ENCODE data around the gene MXD3.
A peak's percentile ranks its signal among the peaks of the same experiment; 100 is the strongest.

Gene MXD3

DNA sequence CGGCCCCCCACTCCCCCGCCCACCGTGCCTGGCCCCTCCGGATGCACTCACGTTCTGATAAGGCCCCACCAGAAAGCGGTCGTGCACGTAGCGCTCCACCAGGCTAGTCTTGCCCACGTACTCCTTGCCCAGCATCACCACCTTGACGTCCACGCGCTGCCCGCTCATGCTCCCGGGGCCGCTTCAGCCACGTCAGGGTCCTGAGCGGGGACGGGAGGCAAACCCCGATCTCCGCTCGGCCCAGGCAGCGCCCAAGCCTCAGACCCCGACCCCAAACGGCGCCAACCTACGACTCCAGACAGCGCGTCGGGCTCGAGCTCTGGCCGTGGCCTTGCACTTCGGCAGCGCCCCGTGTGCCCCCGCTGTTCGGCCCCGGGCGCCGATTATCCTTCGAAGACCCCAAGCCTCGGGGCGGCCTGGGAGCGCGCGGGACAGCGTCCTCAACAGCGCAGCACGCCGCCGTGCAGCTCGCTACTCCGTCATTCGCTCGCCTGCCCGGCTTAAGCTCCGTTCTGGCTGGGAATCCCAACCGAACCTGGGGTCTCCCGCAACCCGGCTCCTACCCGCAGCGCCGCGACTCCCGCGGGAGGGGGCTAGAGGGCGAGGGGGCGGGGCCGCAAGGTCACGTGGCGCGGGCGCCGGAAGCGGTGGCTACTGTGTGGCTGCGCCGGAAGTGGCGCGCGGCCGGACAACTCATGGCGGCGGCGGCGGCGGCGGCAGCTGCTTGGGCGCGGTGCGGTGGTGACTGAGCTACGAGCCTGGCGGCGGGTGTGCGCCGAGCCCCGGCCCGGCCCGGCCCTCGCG lies 8.4 kb downstream of the MXD3 start, which contains the start of the genes PRELID1 and RAB24:
TSS of gene PRELID1 (plus strand) at position 679 of the 804 bp plus-strand sequence. CDS start 187 bp downstream, outside the sequence.
TSS of gene RAB24 (minus strand) at position 599 of the 804 bp plus-strand sequence. CDS start at position 168, 431 bp downstream.
- peak; percentile 52 for DNase-seq (ENCODE audit: low read depth)

DNA sequence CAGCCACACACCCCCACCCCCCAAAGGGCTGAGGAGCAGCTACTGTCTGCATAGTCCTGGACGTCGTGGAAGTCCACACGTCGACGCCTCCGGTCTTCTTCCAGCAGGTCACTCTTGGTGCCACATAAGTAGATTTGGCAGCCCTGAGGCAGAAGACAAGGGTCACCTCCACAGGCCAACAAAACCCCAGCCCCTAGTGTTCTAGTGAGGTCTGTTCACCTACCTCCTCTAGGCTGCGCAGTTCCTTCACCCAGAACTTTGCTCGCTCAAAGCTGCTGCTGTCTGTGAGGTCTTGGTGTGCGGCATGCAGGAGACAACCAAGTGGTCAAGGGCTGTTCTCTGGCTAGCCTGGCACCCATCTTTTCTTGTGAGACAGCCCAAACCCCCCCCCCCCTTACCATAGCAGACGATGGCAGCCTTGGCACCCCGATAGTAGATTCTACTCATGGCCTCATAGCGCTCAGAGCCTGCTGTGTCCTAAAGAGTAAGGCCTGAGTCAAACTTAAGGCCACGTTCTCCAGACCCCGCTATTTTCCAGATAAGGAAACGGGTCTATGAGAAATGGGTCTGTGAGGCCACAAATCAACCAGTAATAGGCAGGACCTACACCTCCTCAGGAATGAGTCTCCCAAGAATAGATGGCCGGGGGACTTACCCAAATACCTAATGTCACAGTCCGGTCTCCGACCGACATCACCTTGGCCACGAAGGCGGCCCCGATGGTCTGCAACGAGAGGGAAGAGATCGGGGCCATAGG lies 9.2 kb downstream of the MXD3 start:
- no peak for DNase-seq (ENCODE audit: low read depth)

DNA sequence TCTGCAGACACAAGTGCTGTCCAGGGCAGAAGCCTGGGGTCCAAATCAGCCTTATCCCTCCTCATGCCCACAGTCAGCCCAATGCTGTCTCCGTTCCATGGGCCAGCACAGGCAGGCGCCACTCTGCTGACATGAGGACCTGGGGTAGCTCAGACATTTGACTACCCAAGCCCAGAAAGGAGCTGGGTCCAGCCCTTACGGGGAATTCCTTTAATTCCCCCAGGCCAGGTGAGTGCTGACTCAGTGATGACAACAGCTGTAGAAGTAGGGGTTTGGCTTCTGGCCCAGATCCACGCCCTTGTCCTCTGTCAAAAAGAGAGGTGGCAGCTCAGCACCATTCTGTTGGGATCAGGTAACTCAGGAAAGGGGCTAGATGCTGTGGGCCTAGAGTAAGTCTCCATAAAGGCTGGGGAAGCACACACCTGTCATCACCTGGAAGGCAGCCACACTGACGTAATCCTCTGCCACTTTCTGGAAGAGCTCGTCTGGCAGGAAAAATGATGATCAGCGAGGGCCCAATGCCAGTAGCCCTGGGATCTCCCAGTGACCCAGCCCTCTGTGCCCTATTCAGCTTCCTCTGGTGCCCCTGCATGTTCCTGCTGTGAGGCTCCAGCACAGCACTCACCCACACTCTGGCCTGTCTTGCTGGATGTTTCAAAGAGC lies 10.1 kb downstream of the MXD3 start:
- DNase-seq (ENCODE audit: low read depth) = no peak

DNA sequence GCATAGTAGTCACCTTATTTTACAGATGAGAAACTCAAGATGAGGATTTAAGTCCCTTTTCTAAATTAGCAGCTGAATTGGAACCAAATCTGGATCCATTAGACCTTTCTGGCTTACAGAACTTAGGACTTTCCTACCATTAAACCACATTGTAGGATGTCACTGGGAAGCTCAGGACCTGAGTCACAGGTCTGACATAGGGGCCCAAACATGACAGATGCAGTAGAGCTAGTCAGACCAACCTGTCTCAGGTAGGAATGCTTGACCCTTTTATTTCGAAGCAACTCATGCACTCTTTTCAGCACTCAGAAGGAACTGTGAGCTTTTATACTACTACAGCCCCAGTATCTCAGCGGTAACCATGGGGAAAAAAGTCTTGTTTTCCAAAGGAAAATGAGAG lies 10.7 kb downstream of the MXD3 start:
- no peak for DNase-seq (ENCODE audit: low read depth)

DNA sequence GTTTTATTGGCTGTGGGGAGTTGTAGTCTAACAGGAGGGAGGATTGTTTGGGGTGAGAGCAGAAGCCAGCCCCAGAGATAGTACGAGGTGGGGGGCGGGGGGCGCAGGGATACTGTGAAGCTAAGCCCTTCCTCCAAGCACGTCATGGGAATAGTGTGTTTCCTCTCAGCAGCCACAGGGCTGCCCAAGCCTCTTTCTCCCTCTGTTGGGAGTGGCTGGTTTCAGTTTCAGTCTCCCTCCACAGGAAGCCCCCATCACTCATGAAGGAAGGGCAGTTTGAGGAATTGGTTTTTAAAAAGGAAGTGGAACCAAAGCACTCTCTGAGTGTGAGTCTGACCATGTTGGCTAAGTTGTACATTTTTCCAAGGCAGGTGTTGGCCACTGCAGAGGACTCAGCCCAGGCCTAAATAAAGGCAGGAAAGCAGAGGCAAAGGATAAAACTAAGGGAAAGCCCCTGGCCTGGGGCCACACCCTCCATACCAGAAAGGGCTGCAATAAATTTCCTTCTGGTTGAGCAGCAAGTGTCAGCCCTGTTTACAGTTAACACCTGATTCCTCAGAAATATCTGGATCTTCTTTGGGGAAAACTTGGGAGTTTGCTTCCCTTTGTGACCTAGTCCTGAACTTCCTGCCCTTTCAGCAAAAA lies 11.3 kb downstream of the MXD3 start:
- no peak for DNase-seq (ENCODE audit: low read depth)

DNA sequence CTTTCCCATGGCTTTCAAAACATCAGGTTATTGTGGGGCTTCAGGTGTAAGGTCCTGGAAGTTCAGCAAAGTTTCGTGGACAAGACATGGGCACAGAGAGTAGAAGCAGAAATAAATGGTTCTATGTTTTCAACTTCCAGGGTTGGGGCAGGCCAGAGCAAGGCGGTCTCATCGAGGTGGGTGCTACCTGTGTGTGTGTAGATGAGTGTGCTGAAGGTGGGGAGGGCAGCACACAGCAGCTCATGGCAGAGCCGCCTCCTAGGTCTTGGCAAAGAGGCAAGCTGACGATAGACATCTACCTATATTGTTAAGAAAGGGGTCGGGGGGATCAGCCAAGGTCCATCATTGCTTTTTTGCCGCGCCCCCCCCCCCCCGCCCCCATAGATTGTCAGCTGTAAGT lies 12.0 kb downstream of the MXD3 start:
- no peak for DNase-seq (ENCODE audit: low read depth)

DNA sequence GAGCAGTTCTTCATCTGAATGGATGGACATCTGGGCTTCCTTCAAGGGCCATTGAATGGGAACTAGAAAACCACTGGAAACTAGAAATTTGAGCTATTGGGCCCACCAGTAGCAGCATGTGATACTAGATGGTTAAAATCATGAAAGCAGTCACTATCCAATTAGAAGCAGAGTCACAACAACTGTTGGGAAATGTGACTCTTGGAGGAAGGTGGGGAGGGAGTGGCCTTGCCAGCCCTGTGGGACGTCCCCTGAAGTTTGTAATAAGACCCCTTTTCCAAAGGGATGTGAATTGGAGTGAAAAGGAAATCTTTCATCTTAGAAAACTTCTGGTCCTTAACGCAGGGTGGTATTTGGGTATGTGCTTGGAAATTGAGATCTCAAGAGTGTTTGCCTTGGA lies 13.8 kb downstream of the MXD3 start:
- DNase-seq (ENCODE audit: low read depth) = no peak

DNA sequence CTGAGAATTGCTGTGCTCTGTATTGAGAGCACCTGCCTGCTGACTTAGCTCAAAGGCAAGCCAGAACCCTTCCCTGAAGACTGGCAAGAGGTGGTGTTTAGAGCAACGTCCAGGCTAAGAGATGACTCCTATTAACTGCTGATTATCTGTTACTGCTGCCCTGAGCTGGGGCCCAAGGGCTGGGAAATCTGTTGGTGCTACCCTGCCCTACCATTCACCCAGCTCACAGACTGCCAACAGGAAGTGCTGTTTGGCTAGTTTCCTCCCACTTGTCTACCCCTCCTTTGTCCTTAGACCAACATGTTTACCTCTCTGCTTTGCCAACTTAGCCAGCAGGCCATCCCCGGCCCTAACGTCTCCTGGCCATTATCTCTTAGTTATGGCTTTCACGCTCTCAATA lies 15.1 kb downstream of the MXD3 start:
- no peak for DNase-seq (ENCODE audit: low read depth)

DNA sequence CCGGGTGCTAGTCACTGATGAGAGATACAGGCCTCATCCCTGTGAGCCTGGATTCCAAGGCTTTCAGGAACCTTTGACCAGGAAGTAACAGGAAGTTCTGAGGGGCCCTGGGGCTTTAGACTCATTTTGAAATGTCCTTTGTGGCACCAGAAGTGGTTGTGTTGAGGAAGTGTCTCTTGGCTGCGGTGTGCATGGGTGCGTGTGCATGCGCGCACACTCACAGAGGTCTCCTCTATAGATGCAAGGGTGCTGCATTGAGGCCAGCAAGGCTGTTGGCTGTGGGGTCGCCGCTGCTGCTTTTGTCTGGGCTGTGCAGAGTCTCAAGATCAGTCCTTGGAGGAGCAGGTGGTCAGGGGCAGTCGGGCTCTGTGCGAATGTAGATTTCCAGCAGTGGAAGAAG lies 15.8 kb downstream of the MXD3 start:
- no peak for DNase-seq (ENCODE audit: low read depth)

DNA sequence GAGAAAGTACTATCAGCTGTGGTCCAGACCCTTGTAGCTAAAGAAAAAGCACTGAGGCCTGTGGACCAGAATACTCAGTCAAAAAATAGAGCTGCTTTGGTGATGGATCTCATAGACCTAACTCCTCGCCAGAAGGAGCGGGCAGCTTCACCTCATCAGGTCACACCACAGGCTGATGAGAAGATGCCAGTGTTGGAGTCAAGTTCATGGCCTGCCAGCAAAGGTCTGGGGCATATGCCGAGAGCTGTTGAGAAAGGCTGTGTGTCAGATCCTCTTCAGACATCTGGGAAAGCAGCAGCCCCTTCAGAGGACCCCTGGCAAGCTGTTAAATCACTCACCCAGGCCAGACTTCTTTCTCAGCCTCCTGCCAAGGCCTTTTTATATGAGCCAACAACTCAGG lies 17.1 kb downstream of the MXD3 start:
- no peak for DNase-seq (ENCODE audit: low read depth)

DNA sequence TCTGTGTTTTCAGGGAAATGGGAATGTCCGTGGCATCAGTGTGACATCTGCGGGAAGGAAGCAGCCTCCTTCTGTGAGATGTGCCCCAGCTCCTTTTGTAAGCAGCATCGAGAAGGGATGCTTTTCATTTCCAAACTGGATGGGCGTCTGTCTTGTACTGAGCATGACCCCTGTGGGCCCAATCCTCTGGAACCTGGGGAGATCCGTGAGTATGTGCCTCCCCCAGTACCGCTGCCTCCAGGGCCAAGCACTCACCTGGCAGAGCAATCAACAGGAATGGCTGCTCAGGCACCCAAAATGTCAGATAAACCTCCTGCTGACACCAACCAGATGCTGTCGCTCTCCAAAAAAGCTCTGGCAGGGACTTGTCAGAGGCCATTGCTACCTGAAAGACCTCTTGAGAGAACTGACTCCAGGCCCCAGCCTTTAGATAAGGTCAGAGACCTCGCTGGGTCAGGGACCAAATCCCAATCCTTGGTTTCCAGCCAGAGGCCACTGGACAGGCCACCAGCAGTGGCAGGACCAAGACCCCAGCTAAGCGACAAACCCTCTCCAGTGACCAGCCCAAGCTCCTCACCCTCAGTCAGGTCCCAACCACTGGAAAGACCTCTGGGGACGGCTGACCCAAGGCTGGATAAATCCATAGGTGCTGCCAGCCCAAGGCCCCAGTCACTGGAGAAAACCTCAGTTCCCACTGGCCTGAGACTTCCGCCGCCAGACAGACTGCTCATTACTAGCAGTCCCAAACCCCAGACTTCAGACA lies 17.7 kb downstream of the MXD3 start:
- no peak for DNase-seq (ENCODE audit: low read depth)

DNA sequence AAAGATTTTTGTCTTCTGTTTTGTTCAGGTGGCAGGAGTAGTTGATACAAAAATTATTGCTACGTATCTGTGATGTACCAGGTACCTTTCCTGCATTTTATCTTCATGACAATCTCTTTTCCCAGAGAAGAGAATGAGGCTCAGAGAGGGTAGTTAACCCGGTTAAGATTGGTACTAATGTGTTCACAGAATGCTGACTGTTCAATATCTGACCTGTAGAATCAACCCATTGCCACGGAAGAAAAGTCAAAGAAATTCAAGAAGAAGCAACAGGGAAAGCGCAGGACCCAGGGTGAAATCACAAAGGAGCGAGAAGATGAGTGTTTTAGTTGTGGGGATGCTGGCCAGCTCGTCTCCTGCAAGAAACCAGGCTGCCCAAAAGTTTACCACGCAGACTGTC lies 20.0 kb downstream of the MXD3 start:
- DNase-seq (ENCODE audit: low read depth) = no peak

DNA sequence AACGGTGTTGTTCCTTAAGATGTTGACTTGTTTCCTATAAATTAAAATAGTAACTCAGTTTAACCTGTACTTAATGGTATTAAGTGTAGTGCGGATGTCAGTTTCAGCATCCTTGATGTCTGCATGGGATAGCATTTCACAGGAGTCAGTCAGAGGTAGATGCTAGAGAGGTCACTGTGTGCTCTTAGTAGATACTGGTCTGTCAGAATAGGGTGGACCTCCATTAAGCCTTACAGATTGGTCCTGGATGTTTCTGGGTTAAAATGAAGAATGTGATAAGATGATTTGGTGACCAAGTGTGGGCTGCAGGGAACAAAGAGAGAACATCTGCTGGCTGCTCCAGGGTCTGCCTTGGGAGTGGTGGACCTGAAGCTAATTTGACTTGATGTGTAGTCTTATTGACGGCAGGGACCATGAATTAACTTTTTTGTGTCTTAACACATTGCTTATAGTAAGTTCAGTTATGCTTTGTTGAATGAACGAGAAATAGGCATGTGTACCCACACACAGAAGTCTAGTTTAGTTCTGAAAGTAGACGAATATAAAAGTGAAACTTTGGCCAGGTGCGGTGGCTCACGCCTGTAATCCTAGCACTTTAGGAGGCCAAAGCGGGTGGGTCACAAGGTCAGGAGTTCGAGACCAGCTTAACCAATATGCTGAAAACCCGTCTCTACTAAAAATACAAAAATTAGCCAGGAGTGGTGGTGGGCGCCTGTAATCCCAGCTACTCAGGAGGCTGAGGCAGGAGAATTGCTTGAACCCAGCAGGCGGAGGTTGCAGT lies 20.7 kb downstream of the MXD3 start:
- DNase-seq (ENCODE audit: low read depth) = no peak

DNA sequence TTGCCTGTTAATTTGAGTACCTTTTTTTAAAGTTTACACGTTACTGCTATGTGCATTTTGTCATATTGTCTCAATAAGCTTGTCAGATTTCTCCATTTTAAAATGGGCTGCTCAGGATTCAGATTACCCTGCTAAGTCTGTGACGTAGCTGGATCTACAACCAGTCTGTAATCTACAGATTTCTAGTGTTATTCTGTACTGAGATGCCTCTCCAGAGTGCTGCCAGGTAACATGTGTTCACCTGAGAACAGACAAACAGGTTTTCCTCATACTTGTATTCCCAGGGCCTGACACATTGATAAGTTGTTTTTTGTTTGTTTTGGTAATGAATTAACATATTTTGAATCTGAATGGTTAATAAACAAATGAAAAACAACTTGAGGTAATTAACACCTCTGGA lies 23.5 kb downstream of the MXD3 start:
- DNase-seq (ENCODE audit: low read depth) = no peak

DNA sequence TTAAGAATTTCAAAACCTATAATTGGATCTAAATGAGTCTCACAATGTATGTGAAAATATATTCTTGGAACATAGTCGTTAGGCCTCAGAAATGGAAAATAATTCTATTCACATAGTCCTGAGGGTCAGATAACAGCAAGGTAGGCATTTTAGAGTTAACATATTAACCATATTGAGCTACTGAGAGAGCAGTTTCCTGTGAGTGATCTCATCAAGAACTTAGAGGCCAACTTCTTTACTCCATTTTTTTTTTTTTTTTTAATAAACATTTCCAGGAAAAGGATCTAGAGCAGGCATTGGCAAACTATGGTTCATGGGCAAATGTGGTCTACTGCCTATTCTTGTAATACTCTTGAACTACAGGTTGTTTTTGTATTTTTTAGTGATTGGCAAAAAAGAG lies 34.8 kb downstream of the MXD3 start:
- DNase-seq (ENCODE audit: low read depth) = no peak

DNA sequence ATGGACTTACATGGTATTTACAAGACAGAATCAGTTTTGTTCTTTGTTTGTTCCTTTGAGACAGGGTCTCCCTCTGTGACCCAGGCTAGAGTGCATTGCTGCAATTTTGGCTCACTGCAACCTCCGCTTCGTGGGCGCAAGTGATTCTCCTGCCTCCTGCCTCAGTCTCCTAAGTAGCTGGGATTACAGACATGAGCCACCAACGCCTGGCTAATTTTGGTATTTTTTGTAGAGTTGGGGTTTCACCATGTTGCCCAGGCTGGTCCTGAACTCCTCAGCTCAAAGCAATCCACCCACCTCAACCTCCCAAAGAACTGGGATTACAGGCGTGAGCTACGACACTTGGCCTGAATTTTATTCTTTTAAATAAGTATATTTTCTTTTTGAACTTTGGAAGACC lies 35.8 kb downstream of the MXD3 start:
- DNase-seq (ENCODE audit: low read depth) = no peak

DNA sequence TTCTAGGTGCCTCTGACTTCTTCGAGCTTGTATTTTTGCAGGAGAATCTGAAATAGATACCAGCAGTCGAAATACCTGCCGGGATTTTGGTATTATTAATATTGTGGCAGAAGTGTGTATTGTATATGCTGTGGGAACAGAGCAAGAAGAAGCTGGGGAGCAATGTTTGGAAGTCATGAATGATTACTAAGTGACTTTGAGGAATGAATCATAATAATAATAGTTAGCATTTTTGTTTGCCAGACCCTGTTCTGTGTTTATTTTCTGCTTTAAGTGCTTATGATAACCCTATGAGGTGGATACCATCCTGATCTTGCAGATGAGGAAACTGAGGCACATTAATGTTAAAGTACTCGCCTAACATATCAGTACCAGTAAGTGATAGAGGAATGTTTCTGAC lies 40.6 kb downstream of the MXD3 start:
- no peak for DNase-seq (ENCODE audit: low read depth)

DNA sequence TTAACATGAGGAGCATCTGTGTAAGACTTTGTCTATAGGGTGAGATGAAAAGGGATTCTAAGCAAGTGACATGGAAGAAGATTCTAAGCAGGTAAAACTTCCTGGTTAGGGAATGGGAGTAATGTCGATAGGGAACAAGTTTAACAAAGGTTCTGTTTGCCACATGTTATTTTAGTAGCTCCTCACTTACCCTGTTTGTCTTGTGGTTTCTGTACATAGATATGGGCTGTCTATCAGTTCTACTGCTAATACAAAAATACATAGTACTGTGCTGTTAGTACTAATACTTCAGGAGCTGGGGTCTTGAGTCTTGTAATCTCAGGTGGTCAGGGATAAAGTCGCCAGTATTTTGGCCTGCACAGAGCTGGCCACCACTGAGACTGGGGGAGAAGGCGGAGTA lies 41.0 kb downstream of the MXD3 start:
- no peak for DNase-seq (ENCODE audit: low read depth)

DNA sequence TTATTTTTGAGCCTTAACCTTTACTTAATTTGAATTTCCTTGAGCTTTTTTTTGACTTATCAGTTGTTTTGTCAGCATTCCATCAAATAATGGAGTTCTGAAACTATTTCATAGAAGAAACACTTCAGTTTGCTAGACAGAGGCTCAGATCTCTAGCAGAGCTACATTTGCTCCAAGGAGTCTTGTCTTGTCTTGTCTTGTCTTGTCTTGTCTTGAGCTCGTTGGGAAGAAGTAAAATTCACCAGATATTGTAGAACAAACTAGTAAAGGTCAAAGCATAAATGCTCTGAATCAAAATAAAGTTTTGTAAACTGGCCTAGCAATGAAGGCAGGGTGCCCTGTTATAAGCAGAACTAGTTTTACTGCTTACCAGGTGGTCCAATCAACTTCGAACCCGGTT lies 41.7 kb downstream of the MXD3 start:
- no peak for DNase-seq (ENCODE audit: low read depth)

DNA sequence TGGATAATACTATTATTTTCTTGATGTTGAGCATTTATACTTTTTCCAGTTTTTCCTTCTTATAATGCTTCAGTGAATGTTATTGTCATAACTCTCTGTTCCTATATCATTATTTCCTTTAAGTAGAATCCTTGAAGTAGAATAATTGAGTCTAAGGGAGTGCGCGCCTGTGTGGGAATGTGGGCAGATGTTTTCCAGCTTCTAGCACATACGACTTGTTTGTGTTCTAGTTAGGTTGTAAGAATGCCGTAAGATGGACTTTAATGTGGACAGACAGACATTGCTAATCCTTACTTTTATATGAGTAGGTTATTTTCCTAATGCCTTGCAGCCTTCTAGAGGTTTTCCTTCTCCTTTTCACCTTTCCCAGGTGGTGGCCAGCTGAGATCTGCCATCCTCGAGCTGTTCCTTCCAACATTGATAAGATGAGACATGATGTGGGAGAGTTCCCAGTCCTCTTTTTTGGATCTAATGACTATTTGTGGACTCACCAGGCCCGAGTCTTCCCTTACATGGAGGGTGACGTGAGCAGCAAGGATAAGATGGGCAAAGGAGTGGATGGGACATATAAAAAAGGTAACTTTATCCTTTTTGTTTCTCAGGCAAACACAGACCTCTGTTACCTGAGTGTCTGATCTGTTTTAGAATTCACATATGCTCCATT lies 42.3 kb downstream of the MXD3 start:
- DNase-seq (ENCODE audit: low read depth) = no peak
